ENCODE data around the gene ACOXL.

GRCh38 chr2:110957293-110957692 is 224.9 kb downstream of the ACOXL start:
- TF ChIP-seq CTCF (IDR thresholded peaks at IDR 0.05) (no peak), POLR2A (IDR thresholded peaks at IDR 0.05) (no peak)
